HK-2 (cell line): Measurements from ENCODE around the gene SPDYE2.
"Not testable (repeated sequence)": the region's sequence is repeated elsewhere in the genome, so short reads cannot be mapped to it uniquely, and the experiment has no call there.

ENCODE experiments used
- DNase-seq: peaks from one replicate; pipeline ENCODE4 v3.0.0-alpha.2; 2018; ENCODE audit not compliant: unreplicated experiment

The SPDYE2 gene, protein sequence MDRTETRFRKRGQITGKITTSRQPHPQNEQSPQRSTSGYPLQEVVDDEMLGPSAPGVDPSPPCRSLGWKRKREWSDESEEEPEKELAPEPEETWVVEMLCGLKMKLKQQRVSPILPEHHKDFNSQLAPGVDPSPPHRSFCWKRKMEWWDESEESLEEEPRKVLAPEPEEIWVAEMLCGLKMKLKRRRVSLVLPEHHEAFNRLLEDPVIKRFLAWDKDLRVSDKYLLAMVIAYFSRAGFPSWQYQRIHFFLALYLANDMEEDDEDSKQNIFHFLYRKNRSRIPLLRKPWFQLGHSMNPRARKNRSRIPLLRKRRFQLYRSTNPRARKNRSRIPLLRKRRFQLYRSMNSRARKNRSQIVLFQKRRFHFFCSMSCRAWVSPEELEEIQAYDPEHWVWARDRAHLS

DNA sequence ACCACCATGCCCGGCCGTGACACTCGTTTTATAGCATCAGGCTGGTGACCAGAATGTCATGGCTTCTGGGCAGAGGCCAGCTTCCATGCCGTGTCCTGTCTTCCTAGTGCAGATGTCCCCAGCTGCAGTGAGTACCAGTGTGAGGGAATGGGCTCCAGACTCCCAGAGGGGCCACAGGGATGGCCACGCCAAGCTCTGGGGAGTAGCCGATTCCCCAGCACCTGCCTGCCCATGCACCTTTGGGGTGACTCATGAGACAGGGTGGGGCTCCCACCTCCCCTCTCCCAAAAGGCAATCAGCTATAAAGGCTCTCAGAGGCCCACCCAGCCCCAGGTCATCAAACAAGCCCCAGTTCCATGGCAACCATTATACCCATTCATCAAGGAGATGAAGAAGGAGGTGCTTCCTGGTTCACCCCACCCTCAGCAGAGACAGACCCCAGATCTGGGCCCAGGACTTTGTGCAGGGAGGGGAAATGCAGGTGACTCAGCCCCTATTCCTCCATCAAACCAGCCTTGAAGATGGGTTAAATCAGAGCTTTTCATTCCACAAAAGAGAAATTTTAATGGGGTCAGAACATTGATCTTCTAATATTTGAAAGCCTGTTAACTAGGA lies at the start of gene SPDYE2:
Gene SPDYE2, plus strand, starts transcription at position 419 of the 615 bp plus-strand sequence. CDS start 2,030 bp downstream, outside the sequence.
- DNase-seq, result not testable (repeated sequence)

DNA sequence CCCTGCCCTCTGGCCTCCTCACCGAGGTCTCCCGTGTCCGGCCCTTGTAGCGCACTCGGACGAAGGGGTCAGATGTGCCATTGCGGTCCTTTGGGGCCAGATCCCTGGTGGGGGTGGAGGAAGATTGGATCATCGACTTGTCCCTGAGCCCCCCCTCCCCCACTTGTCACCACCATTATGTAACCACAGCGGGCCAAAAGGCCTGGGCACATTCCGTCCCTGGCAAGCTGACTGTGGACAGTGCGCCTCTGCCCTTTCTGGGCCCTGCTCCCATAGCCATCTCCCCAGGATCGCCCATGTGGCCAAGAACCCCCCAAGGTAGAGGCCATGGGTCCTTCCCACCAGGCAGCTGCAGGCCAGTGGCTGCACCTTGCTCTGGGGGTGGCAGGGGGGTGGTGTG lies 47.9 kb upstream of the SPDYE2 start:
- not testable (repeated sequence) for DNase-seq

- DNase-seq, result not testable (repeated sequence)
Measured at GRCh38 chr7:102505298-102506185, 45.5 kb upstream of the SPDYE2 start.

- not testable (repeated sequence) for DNase-seq
Measured at GRCh38 chr7:102507410-102508088, 43.5 kb upstream of the SPDYE2 start.

GRCh38 chr7:102510575-102510974 lies 40.5 kb upstream of the SPDYE2 start:
- DNase-seq, result not testable (repeated sequence)

DNA sequence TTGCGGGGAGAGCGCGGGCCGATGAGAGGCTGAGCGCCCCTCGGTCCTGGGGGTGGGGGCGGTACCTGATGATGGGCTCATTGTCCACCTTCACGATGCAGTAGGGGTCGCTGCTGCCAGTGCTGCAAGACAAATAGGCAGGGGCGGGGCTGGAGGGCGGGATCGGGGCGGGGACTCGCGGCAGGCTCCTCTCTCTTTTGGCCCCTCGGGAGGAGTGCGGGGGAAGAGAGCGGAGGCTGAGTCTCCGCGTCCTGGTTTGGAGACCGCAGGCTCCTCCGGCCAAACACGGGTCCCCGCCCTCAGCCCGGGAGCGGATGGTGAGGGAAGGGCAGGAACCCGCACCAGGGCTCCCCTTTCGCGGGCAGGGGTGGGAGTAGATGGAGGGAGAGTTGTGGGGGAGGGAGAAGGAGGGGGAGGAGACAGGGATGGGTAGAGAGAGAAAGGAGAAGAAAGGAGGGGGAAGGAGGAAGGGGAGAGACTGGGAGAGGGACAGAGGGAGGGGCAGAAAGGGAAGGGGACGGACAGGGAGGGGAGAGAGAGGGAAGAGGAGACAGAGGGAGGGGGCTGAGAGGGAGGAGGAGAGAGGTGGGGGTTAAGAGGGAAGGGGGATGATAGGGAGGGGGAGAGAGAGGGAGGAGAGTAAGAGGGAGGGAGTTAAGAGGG lies 39.0 kb upstream of the SPDYE2 start:
- not testable (repeated sequence) for DNase-seq

DNA sequence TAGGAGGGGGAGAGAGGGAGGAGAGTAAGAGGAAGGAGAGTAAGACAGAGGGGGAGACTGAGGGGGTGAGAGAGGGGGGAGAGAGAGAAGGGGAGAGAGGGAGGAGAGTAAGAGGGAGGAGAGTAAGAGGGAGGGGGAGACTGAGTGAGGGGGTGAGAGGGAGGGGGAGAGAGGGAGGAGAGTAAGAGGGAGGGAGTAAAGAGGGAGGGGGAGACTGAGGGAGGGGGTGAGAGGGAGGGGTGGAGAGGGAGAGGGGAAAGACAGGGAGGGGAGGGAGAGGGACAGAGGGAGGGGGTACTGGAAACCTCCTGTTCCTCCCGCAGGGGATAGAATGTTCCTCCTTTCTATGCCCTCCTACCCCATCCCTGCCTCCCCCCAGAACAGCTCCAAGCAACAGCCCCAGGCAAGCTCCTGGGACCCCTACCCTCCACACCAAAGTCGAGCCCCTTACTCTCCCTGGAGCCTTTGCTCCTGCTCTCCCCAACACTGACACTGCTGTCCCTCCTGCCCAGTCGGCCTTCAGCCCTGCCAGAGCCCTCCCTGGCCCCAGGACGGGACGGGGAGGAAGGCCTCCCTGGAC lies 38.3 kb upstream of the SPDYE2 start:
- peak; percentile 8 for DNase-seq

- DNase-seq, result not testable (repeated sequence)
Measured at GRCh38 chr7:102514881-102515721, 35.9 kb upstream of the SPDYE2 start.

DNA sequence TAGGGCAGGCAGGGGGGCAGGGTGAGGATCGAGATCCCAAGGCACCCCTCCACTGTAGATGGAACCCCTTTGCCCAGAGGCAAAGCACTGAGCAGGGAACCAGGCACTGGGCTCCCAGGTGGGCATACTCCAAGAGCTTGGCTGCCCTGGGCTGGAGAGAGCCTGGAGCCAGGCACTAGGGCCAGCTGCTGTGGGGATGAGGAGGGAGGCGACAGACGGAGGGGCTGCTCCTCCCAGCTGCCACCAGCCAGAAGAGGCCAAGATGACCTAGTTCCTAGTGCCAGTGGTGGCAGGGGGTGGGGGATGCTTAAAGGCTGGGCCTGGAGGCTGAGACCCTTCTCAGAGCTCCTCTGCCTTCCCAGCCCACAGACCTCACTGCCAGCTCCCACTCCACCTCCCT lies 35.1 kb upstream of the SPDYE2 start:
- DNase-seq, result not testable (repeated sequence)

- not testable (repeated sequence) for DNase-seq
Measured at GRCh38 chr7:102516951-102517350, 34.1 kb upstream of the SPDYE2 start.

- DNase-seq, result peak; percentile 27
Measured at GRCh38 chr7:102517550-102518147, 33.4 kb upstream of the SPDYE2 start, which contains the start of gene RASA4B. Gene RASA4B (minus strand): TSS chr7:102517777. CDS start chr7:102517710, 67 bp downstream.

GRCh38 chr7:102520797-102521196 lies 30.2 kb upstream of the SPDYE2 start:
- not testable (repeated sequence) for DNase-seq

GRCh38 chr7:102524803-102525202 lies 26.2 kb upstream of the SPDYE2 start:
- DNase-seq, result not testable (repeated sequence)

DNA sequence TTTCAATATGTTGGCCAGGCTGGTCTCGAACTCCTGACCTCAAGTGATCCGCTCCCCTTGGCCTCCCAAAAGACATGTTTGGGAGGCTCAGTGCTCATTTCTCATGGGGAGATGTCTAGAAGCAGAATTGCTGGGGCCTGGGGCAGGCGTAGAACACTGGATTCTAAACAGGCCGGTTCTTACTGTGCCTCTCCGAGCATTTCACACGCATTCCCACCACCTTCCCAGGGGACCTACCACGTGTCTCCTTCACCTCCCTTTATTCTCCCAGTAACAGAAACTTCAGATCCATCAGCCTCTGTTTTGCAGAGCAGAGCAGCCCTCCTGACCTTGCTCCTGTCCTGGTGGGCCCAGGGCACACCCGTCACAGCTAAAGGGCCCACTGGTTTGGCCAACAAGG lies 23.8 kb upstream of the SPDYE2 start:
- DNase-seq, result not testable (repeated sequence)

GRCh38 chr7:102527822-102528793 lies 22.9 kb upstream of the SPDYE2 start:
- DNase-seq, result not testable (repeated sequence)

GRCh38 chr7:102531583-102531982 lies 19.4 kb upstream of the SPDYE2 start:
- not testable (repeated sequence) for DNase-seq

GRCh38 chr7:102532127-102532526 lies 18.9 kb upstream of the SPDYE2 start:
- DNase-seq, result not testable (repeated sequence)
